ENCODE measurements around the gene GAA. TPM values are rescaled to one million over a fixed set of nuclear protein-coding genes. Genes with fewer than 3 reads are reported as not detected.

Gene GAA
- total RNA-seq, 1 donor = 75.1 TPM

DNA sequence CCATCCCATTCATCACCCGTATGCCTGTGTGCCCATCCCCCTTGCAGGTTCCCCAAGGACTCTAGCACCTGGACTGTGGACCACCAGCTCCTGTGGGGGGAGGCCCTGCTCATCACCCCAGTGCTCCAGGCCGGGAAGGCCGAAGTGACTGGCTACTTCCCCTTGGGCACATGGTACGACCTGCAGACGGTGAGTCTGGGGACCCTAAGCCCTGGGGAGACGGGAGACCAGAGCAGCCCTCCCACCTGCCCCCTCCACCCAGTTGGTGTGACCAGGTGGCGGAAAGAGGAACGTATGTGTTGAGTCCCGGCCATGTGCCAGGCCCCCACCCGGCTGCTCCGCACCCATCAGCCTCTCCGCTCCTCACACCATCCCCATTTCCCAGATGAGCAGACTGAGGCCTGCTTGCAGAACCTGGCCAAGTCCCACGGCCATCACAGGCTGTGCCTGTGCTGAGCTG lies 15.6 kb downstream of the GAA start:
- no peak for DNase-seq (ENCODE audit: low read depth)
- no peak overlapping the region for H3K4me3 ChIP-seq (ENCODE audit: low read depth, low read length)
- TF ChIP-seq, protein P1, sequence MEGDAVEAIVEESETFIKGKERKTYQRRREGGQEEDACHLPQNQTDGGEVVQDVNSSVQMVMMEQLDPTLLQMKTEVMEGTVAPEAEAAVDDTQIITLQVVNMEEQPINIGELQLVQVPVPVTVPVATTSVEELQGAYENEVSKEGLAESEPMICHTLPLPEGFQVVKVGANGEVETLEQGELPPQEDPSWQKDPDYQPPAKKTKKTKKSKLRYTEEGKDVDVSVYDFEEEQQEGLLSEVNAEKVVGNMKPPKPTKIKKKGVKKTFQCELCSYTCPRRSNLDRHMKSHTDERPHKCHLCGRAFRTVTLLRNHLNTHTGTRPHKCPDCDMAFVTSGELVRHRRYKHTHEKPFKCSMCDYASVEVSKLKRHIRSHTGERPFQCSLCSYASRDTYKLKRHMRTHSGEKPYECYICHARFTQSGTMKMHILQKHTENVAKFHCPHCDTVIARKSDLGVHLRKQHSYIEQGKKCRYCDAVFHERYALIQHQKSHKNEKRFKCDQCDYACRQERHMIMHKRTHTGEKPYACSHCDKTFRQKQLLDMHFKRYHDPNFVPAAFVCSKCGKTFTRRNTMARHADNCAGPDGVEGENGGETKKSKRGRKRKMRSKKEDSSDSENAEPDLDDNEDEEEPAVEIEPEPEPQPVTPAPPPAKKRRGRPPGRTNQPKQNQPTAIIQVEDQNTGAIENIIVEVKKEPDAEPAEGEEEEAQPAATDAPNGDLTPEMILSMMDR (IDR thresholded peaks at IDR 0.05; ENCODE audit: insufficient read depth, low read length) = no peak

DNA sequence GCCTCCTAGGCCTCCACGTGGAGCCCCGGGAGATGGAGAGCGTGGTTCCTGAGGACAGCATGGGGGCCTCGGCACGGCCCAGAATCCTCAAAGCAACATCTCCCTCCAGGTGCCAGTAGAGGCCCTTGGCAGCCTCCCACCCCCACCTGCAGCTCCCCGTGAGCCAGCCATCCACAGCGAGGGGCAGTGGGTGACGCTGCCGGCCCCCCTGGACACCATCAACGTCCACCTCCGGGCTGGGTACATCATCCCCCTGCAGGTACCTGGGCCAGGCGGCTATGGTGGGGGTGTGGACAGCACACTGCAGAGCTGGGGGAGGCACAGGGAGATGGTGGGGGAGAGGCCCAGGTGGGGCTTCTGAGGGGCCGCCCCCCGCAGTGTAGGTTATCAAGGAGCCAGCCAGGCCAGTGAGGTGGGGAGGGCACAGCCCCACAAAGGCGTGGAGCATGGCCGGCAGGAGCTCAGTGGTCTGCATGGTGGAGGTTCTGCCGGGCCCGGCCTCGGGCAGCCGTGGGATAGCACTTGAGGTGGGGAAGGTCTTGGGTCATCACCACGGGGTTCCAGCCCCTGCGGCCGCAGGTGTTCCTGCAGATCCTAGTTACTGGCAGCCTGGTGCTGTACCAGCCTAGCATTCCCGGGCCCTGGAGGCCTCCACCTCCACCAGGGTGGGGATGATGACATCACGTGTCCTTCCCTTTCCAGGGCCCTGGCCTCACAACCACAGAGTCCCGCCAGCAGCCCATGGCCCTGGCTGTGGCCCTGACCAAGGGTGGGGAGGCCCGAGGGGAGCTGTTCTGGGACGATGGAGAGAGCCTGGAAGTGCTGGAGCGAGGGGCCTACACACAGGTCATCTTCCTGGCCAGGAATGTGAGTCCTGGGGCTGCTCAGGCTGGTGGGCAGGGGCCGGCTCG lies 16.4 kb downstream of the GAA start:
- no peak for DNase-seq (ENCODE audit: low read depth)
- TF ChIP-seq, protein P1 (IDR thresholded peaks at IDR 0.05; ENCODE audit: insufficient read depth, low read length) = no peak
- no peak overlapping the region for H3K4me3 ChIP-seq (ENCODE audit: low read depth, low read length)

GRCh38 chr17:80118601-80119270 lies 17.4 kb downstream of the GAA start:
- no peak overlapping the region for H3K4me3 ChIP-seq (ENCODE audit: low read depth, low read length)
- TF ChIP-seq, protein P1 (IDR thresholded peaks at IDR 0.05; ENCODE audit: insufficient read depth, low read length) = no peak
- no peak for DNase-seq (ENCODE audit: low read depth)

DNA sequence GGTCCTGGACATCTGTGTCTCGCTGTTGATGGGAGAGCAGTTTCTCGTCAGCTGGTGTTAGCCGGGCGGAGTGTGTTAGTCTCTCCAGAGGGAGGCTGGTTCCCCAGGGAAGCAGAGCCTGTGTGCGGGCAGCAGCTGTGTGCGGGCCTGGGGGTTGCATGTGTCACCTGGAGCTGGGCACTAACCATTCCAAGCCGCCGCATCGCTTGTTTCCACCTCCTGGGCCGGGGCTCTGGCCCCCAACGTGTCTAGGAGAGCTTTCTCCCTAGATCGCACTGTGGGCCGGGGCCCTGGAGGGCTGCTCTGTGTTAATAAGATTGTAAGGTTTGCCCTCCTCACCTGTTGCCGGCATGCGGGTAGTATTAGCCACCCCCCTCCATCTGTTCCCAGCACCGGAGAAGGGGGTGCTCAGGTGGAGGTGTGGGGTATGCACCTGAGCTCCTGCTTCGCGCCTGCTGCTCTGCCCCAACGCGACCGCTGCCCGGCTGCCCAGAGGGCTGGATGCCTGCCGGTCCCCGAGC lies 17.9 kb downstream of the GAA start:
- TF ChIP-seq, protein P1 (IDR thresholded peaks at IDR 0.05; ENCODE audit: insufficient read depth, low read length) = no peak
- no peak overlapping the region for H3K4me3 ChIP-seq (ENCODE audit: low read depth, low read length)
- no peak for DNase-seq (ENCODE audit: low read depth)

- TF ChIP-seq, protein P1 (IDR thresholded peaks at IDR 0.05; ENCODE audit: insufficient read depth, low read length) = no peak
- DNase-seq (ENCODE audit: low read depth) = no peak
- H3K4me3 ChIP-seq (ENCODE audit: low read depth, low read length) = no peak overlapping the region
Measured at GRCh38 chr17:80119839-80120238, 18.5 kb downstream of the GAA start.

DNA sequence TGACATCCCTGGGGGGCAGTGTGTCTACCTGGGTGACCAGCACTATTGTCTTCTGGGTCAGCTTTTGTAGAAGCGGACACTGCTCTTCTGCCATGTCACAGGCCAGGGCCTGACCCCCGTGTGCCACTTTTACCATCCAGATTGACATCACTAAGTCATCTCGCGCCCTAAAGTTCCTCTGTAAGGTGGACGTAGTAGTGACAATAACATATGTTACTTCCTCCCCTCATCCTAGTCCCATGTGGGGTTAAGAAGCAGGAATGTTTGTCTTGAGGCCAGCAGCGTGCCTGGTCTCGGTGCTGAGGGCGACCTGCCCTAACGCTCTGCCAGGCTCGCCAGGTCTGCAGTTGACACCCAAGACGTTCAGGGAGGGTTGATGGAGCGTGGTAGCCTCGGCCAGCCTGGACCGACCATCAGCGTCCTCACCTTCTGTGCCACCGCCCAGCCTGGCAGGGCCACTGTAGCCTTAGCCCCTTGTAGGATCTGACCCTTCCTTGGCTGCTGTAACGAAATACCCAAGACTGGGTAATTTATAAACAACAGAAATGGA lies 20.7 kb downstream of the GAA start:
- H3K4me3 ChIP-seq (ENCODE audit: low read depth, low read length) = no peak overlapping the region
- TF ChIP-seq, protein P1 (IDR thresholded peaks at IDR 0.05; ENCODE audit: insufficient read depth, low read length) = no peak
- no peak for DNase-seq (ENCODE audit: low read depth)
